SU-DHL-6 (cell line): Measurements from ENCODE around the gene TMEM108.

ENCODE experiments used
- H2AFZ ChIP-seq: fragments of 200-600 bp; sonication (generic); 2 replicates; pipeline ENCODE4 v1.6.1; 2014; ENCODE audit warnings: low read depth, mild to moderate bottlenecking, moderate library complexity, mixed read lengths, antibody characterized with exemption, low read length; ENCODE audit not compliant: severe bottlenecking
- H3F3A ChIP-seq: fragments of 200-600 bp; shearing (Covaris generic); 2 replicates; pipeline ENCODE4 v1.6.0; 2016; ENCODE audit warnings: antibody characterized with exemption, mild to moderate bottlenecking; ENCODE audit not compliant: insufficient read depth
- H3K27ac ChIP-seq: fragments of 200-600 bp; sonication (generic); 2 replicates; pipeline ENCODE4 v1.5.1; 2016; ENCODE audit warnings: low read depth, mild to moderate bottlenecking, low read length, moderate library complexity, mixed read lengths
- H3K27me3 ChIP-seq: fragments of 200-600 bp; sonication (generic), shearing (Covaris generic); 2 replicates; pipeline ENCODE4 v1.6.0; 2014; ENCODE audit warnings: mild to moderate bottlenecking, low read length
- H3K36me3 ChIP-seq: fragments of 200-600 bp; sonication (generic); 2 replicates; pipeline ENCODE4 v1.6.1; 2014; ENCODE audit warnings: mild to moderate bottlenecking, low read length, mixed read lengths
- H3K4me2 ChIP-seq: fragments of 300-600, 200-600 bp; shearing (Covaris generic), sonication (generic); 2 replicates; pipeline ENCODE4 v1.6.0; 2014; ENCODE audit warnings: low read length, low read depth, mild to moderate bottlenecking; ENCODE audit not compliant: poor library complexity, severe bottlenecking
- H3K4me3 ChIP-seq: fragments of 200-600 bp; sonication (generic); 2 replicates; pipeline ENCODE4 v1.5.1; 2014; ENCODE audit warnings: antibody characterized with exemption, low read length, mild to moderate bottlenecking, mixed read lengths; ENCODE audit not compliant: insufficient read depth, poor library complexity, severe bottlenecking
- H3K79me2 ChIP-seq: fragments of 200-600 bp; sonication (generic); 2 replicates; pipeline ENCODE4 v1.6.1; 2014; ENCODE audit warnings: mild to moderate bottlenecking, low read length, moderate library complexity; ENCODE audit not compliant: insufficient read depth
- H3K9ac ChIP-seq: fragments of 200-600 bp; sonication (generic); 2 replicates; pipeline ENCODE4 v1.7.0; 2014; ENCODE audit warnings: mild to moderate bottlenecking, low read length
- H3K9me2 ChIP-seq: fragments of 200-600 bp; sonication (generic); replicated peaks from 2 replicates; pipeline ENCODE4 v1.6.1; 2014; ENCODE audit warnings: low read length; ENCODE audit not compliant: insufficient read depth
- H3K9me3 ChIP-seq: fragments of 200-600 bp; sonication (generic); 2 replicates; pipeline ENCODE4 v1.6.1; 2014; ENCODE audit warnings: low read length, mixed read lengths; ENCODE audit not compliant: insufficient read depth
- H4K20me1 ChIP-seq: fragments of 200-600 bp; sonication (generic); 2 replicates; pipeline ENCODE4 v1.6.1; 2014; ENCODE audit warnings: low read depth, mild to moderate bottlenecking, antibody characterized with exemption, low read length, moderate library complexity, mixed read lengths
- EZH2phosphoT487 ChIP-seq: fragments of 200-600 bp; sonication (generic), shearing (Covaris generic); conservative IDR thresholded peaks from 2 replicates; pipeline ENCODE4 v1.6.1; 2018; ENCODE audit warnings: mild to moderate bottlenecking, antibody characterized with exemption, low read length, moderate library complexity, mixed read lengths
- TF ChIP-seq, protein P1 (sequence below): fragments of 200-600 bp; sonication (generic); IDR thresholded peaks from one replicate; pipeline ENCODE4 v1.5.1; 2017; ENCODE audit warnings: antibody characterized with exemption, mild to moderate bottlenecking, low read length, moderate library complexity; ENCODE audit not compliant: insufficient read depth, poor library complexity, severe bottlenecking

Gene TMEM108

DNA sequence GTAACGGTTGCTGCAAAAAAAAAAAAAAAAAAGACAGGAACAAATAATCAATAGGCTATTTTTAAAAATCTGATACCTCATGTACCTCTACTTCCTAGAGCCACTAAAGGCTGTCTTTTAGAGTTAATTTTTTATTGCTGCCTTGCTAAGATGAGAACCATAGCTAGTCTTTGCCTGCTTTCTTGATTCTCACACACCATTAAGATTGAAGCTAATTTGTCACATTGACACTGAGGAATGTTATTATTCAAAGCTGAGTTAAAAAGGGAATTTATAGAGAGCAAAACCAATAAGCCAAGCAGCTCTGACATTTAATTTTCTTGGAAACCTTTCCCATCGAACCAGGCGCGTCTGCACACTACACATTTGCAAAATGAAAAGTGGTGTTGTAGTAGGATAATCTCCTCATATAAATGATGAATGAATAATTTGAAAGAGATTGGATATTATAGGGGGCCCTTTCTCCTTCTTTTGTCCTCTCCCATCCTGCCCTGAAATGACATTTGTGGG is 149.7 kb downstream of the TMEM108 start:
- no peaks in the 10 kb centered on the region for H3K9me2 ChIP-seq
- no peak for TF ChIP-seq EZH2phosphoT487
- TF ChIP-seq, protein P1, sequence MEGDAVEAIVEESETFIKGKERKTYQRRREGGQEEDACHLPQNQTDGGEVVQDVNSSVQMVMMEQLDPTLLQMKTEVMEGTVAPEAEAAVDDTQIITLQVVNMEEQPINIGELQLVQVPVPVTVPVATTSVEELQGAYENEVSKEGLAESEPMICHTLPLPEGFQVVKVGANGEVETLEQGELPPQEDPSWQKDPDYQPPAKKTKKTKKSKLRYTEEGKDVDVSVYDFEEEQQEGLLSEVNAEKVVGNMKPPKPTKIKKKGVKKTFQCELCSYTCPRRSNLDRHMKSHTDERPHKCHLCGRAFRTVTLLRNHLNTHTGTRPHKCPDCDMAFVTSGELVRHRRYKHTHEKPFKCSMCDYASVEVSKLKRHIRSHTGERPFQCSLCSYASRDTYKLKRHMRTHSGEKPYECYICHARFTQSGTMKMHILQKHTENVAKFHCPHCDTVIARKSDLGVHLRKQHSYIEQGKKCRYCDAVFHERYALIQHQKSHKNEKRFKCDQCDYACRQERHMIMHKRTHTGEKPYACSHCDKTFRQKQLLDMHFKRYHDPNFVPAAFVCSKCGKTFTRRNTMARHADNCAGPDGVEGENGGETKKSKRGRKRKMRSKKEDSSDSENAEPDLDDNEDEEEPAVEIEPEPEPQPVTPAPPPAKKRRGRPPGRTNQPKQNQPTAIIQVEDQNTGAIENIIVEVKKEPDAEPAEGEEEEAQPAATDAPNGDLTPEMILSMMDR = no peak
- H3K4me3 ChIP-seq = no peak overlapping the region
- no peak overlapping the region for H3K27ac ChIP-seq
- no peaks in the 10 kb centered on the region for H3F3A ChIP-seq
- H3K79me2 ChIP-seq = no peaks in the 10 kb centered on the region
- H4K20me1 ChIP-seq = no peaks in the 10 kb centered on the region
- no peaks in the 10 kb centered on the region for H3K9me3 ChIP-seq
- no peak overlapping the region for H3K4me2 ChIP-seq
- no peaks in the 10 kb centered on the region for H3K36me3 ChIP-seq
- no peak overlapping the region for H2AFZ ChIP-seq
- no peaks in the 10 kb centered on the region for H3K27me3 ChIP-seq
- no peak overlapping the region for H3K9ac ChIP-seq

DNA sequence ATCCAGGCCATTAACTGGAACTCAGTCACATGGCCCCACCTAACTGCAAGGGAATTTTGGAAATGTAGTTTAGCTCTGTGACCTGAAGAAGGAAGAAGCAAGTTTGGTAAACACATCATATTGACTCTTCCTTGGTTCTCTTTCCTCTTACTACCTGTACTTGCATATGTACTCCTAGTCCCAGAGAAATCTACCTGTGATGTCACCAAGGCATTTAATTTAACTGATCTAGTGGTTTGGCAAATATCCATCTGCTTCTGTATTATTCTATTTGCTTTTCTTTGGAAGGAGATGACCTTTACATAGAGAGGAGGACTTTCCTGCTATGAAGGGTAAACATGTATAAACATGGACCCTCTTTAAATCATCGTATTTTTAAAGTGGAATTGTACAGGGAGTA is 150.8 kb downstream of the TMEM108 start:
- Histone ChIP-seq H3K4me2 (no peak overlapping the region), H2AFZ (no peak overlapping the region), H3K4me3 (no peak overlapping the region), H3F3A (no peaks in the 10 kb centered on the region), H4K20me1 (no peaks in the 10 kb centered on the region), H3K79me2 (no peaks in the 10 kb centered on the region), H3K9me2 (no peaks in the 10 kb centered on the region), H3K9me3 (no peaks in the 10 kb centered on the region), H3K27me3 (no peaks in the 10 kb centered on the region), H3K27ac (no peak overlapping the region), H3K36me3 (no peaks in the 10 kb centered on the region), H3K9ac (no peak overlapping the region)
- TF ChIP-seq, protein P1 = no peak
- TF ChIP-seq EZH2phosphoT487 = no peak

DNA sequence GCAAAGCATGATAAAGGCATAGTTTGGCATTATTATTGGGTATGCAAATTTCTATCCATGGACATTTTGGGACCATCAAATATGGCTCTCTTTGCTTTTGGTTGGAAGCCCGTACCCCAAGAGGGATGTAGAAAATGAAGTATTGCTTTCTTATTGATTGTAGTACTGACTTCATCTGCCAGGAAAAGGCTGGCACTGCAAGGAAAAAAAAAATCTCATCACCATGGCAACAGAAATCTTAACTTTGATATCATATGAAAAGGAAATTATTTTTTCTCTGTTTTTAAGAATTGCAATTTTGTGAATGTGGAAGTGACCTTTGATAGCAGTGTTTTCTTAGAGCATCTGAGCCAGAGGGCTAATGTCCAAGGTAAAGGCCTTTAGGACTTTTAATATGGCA is 151.7 kb downstream of the TMEM108 start:
- no peaks in the 10 kb centered on the region for H3K36me3 ChIP-seq
- H3K27ac ChIP-seq = no peak overlapping the region
- no peaks in the 10 kb centered on the region for H3K9me2 ChIP-seq
- no peaks in the 10 kb centered on the region for H3K27me3 ChIP-seq
- H3K9me3 ChIP-seq = no peaks in the 10 kb centered on the region
- H4K20me1 ChIP-seq = no peaks in the 10 kb centered on the region
- H3F3A ChIP-seq = no peaks in the 10 kb centered on the region
- H3K4me3 ChIP-seq = no peak overlapping the region
- no peak overlapping the region for H3K9ac ChIP-seq
- H3K4me2 ChIP-seq = no peak overlapping the region
- H3K79me2 ChIP-seq = no peaks in the 10 kb centered on the region
- TF ChIP-seq, protein P1 = no peak
- no peak for TF ChIP-seq EZH2phosphoT487
- H2AFZ ChIP-seq = no peak overlapping the region

DNA sequence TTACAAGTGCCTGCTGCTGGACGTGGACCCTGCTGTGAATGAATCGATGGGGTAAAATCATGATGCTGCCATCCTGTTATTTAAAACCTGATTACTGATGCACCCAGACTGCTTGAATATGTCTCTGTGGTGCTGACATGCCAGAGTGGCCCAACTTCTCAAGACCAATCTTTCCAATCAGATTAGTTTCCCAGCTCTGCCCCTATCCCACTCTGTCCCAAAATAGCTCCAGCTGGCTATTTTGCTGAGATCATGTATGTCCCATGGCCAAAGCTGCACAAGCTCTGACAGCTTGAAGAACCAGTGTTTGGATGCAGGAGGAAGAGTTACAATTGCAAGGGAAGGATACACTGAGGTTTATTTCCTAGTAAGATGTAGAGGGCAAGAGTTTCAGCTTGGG is 153.6 kb downstream of the TMEM108 start:
- Histone ChIP-seq H3K36me3 (no peaks in the 10 kb centered on the region), H2AFZ (no peak overlapping the region), H3K27me3 (no peaks in the 10 kb centered on the region), H3K79me2 (no peaks in the 10 kb centered on the region), H3K4me3 (no peak overlapping the region), H3F3A (no peaks in the 10 kb centered on the region), H4K20me1 (no peaks in the 10 kb centered on the region), H3K9me2 (no peaks in the 10 kb centered on the region), H3K27ac (no peak overlapping the region), H3K9ac (no peak overlapping the region), H3K4me2 (no peak overlapping the region), H3K9me3 (no peaks in the 10 kb centered on the region)
- TF ChIP-seq EZH2phosphoT487 = no peak
